K562 (cell line): ENCODE data around the gene STPG2. TPM values are rescaled to one million over a fixed set of nuclear protein-coding genes. Genes with fewer than 3 reads are reported as not detected.

ENCODE experiments used
- ATAC-seq: fragments of 200-7000 bp; cut with Tn5 transposase; 3 replicates; pipeline ENCODE4 v1.9.1; 2020; ENCODE audit warnings: moderate library complexity
- BruUV-seq: library from RNA; stranded (reverse); fragments of 400-500 nt; replicated peaks from 2 replicates; lab custom pipeline; 2021; lab: Mats Ljungman, UMichigan
- CTCF ChIA-PET: fragments of 300-600 bp; formaldehyde crosslinking; extraction: SDS; loops from one replicate; lab custom pipeline; 2021; ENCODE audit warnings: low intra/inter-chr PET ratio; lab: Yijun Ruan, JAX
- POLR2A ChIA-PET: fragments of 300-600, 350-650 bp; sonication (Branson Sonifier 250); formaldehyde crosslinking; extraction: SDS; loops from one replicate; lab custom pipeline; 2021; ENCODE audit warnings: antibody characterized with exemption, inconsistent platforms; lab: Yijun Ruan, JAX
- DNase-seq, 4 experiments: peaks; one replicate each; pipeline versions ENCODE4 v3.0.0 to v3.0.0-alpha.2; 2011 to 2018; ENCODE audit warnings: low spot score in 3 of 4, mixed read lengths in 3 of 4; ENCODE audit errors: extremely low read depth in 1 of 4
- FAIRE-seq: peaks from 2 replicates; lab custom pipeline; 2011; peaks lifted over from hg19 to GRCh38; lab: Jason Lieb, UNC
- H2AFZ ChIP-seq: 2 replicates; pipeline ENCODE4 v1.6.0; 2011; ENCODE audit warnings: low read depth, low read length, control low read depth, inconsistent platforms
- H3K27ac ChIP-seq: fragments of 200-600 bp; 3 replicates; pipeline ENCODE4 v1.8.0; 2011; ENCODE audit warnings: low read depth, mild to moderate bottlenecking, control low read depth, inconsistent platforms, low read length, moderate library complexity, mixed read lengths; ENCODE audit errors: extremely low read depth
- H3K27me3 ChIP-seq, 2 experiments: fragments of 300-600 bp in 1 of 2; 2 replicates in 1 of 2; 3 replicates in 1 of 2; pipeline versions ENCODE4 v1.6.0 to v1.8.0; 2011; ENCODE audit warnings: inconsistent platforms in 2 of 2, low read length in 2 of 2, mild to moderate bottlenecking in 1 of 2, mixed read lengths in 1 of 2, moderate library complexity in 1 of 2; ENCODE audit not compliant: control insufficient read depth in 2 of 2, insufficient read depth in 2 of 2
- H3K36me3 ChIP-seq: fragments of 300-600 bp; 3 replicates; pipeline ENCODE4 v1.8.0; 2011; ENCODE audit warnings: mild to moderate bottlenecking, low read length, inconsistent platforms; ENCODE audit not compliant: control insufficient read depth, insufficient read depth
- H3K4me1 ChIP-seq, 2 experiments: fragments of 200-600 bp in 1 of 2; replicated peaks in 1 of 2; 2 replicates in 1 of 2; 3 replicates in 1 of 2; pipeline versions ENCODE4 v1.5.1 to v1.8.0; 2011; ENCODE audit warnings: inconsistent platforms in 2 of 2, low read length in 2 of 2, mild to moderate bottlenecking in 1 of 2, mixed read lengths in 1 of 2, moderate library complexity in 1 of 2; ENCODE audit not compliant: control insufficient read depth in 2 of 2, insufficient read depth in 2 of 2
- H3K4me2 ChIP-seq: 2 replicates; pipeline ENCODE4 v1.6.1; 2011; ENCODE audit warnings: low read length, control low read depth, inconsistent platforms, mixed read lengths; ENCODE audit not compliant: insufficient read depth
- H3K4me3 ChIP-seq: fragments of 200-600 bp; sonication (generic), shearing (Covaris generic); 2 replicates; pipeline ENCODE4 v1.5.1; 2016; ENCODE audit warnings: control low read depth, inconsistent platforms
- H3K79me2 ChIP-seq: fragments of 200-600 bp; 3 replicates; pipeline ENCODE4 v1.8.0; 2011; ENCODE audit warnings: low read length, inconsistent platforms; ENCODE audit not compliant: control insufficient read depth, insufficient read depth
- H3K9ac ChIP-seq, 2 experiments: 2 replicates each; pipeline versions ENCODE4 v1.6.0 to v1.6.1; 2011; ENCODE audit warnings: low read depth in 2 of 2, low read length in 2 of 2, control low read depth in 1 of 2, inconsistent platforms in 1 of 2, mild to moderate bottlenecking in 1 of 2, mixed read lengths in 1 of 2; ENCODE audit not compliant: insufficient read depth in 1 of 2
- H3K9me1 ChIP-seq: one replicate; pipeline ENCODE4 v1.6.0; 2011; ENCODE audit warnings: inconsistent platforms, mild to moderate bottlenecking, low read length, moderate library complexity; ENCODE audit not compliant: control insufficient read depth, insufficient read depth
- H3K9me3 ChIP-seq: replicated peaks from 2 replicates; pipeline ENCODE4 v1.5.1; 2011; ENCODE audit warnings: low read depth, low read length, inconsistent platforms; ENCODE audit not compliant: control insufficient read depth, insufficient read depth
- H4K20me1 ChIP-seq: replicated peaks from 2 replicates; pipeline ENCODE4 v1.6.1; 2011; ENCODE audit warnings: low read length, inconsistent platforms, mixed read lengths; ENCODE audit not compliant: control insufficient read depth, insufficient read depth
- CGGBP1 ChIP-seq: fragments of 250-450 bp; sonication (Bioruptor Pico); IDR thresholded peaks from 2 replicates; pipeline ENCODE4 v1.9.0; 2021; ENCODE audit warnings: mild to moderate bottlenecking
- GATA2 ChIP-seq: sonication (generic); formaldehyde crosslinking; IDR thresholded peaks from 2 replicates; pipeline ENCODE4 v1.4.0; 2020; ENCODE audit warnings: mild to moderate bottlenecking, missing genetic modification reagents
- GTF3C2 ChIP-seq: IDR thresholded peaks from 3 replicates; pipeline ENCODE4 v1.6.1; 2011; ENCODE audit warnings: borderline replicate concordance, mild to moderate bottlenecking, moderate library complexity; ENCODE audit not compliant: insufficient read length; ENCODE audit errors: extremely low read depth
- HIVEP1 ChIP-seq: fragments of 250-450 bp; sonication (Bioruptor Pico); IDR thresholded peaks from 2 replicates; pipeline ENCODE4 v1.4.0; 2020; ENCODE audit warnings: mild to moderate bottlenecking
- LCOR ChIP-seq: sonication (generic); formaldehyde crosslinking; IDR thresholded peaks from 2 replicates; pipeline ENCODE4 v1.8.0; 2022; ENCODE audit warnings: mild to moderate bottlenecking, missing genetic modification reagents
- THRA ChIP-seq: fragments of 450-650 bp; IDR thresholded peaks from 2 replicates; pipeline ENCODE4 v1.6.1; 2017; ENCODE audit warnings: mild to moderate bottlenecking, moderate library complexity
- in situ Hi-C: fragments of 300-500 bp; cut with MboI; formaldehyde crosslinking; loops from 4 replicates; pipeline ENCODE4 v1.15.0; 2018; ENCODE audit warnings: inconsistent platforms, mixed read lengths
- intact Hi-C: fragments of 100-400 bp; cut with micrococcal nuclease; formaldehyde crosslinking; loops from 2 replicates; pipeline ENCODE4 v1.14.2; 2022
- polyA plus RNA-seq, 8 experiments: library from polyadenylated mRNA; depleted of rRNA in 4 of 8; stranded (reverse) in 5 of 8; unstranded in 3 of 8; fragments of >200 nt; fragmentation: Nextera tagmentation in 2 of 8; fragmentation: Illumina TruSeq in 1 of 8; extraction: Ambion mirVana in 2 of 8; extraction: Trizol in 1 of 8; gene quantifications; 2 replicates each; pipeline versions ENCODE4 v1.2.1 to v1.2.3, GENCODE V29; 2011 to 2014; ENCODE audit warnings: inconsistent platforms in 1 of 8, missing spikeins in 1 of 8
- total RNA-seq, 7 experiments: library from RNA; depleted of rRNA in 6 of 7; stranded (reverse); fragments of >200 nt in 6 of 7; fragmentation: Illumina TruSeq in 2 of 7; extraction: Trizol in 2 of 7; gene quantifications; 2 replicates each; pipeline versions ENCODE4 v1.2.1 to v1.2.3, GENCODE V29; 2011 to 2021; ENCODE audit warnings: low replicate concordance in 1 of 7

Gene STPG2
- total and polyA plus RNA-seq, 9 of the 15 experiments (the other 6 are each of a cell fraction or from before 2014, with no cell fraction given) = not detected

GRCh38 chr4:98185279-98185678 lies 42.0 kb upstream of the STPG2 start:
- intact Hi-C loops = no loop called here
- ATAC-seq = no peak
- no peak for FAIRE-seq

More at GRCh38 chr4:98185279-98185678, 42.0 kb upstream of the STPG2 start:
- no peaks in the 10 kb centered on the region for H3K79me2 ChIP-seq
- H3K27ac ChIP-seq = no peak overlapping the region
- in situ Hi-C loops = no loop called here
- H3K4me1 ChIP-seq = no peaks in the 10 kb centered on the region
- no peaks in the 10 kb centered on the region for H3K9me1 ChIP-seq
- H3K36me3 ChIP-seq = no peaks in the 10 kb centered on the region
- no TSS peak for BruUV-seq
- no peak overlapping the region for H2AFZ ChIP-seq
- ChIA-PET CTCF (no interaction called here), POLR2A (no interaction called here)
- no peaks in the 10 kb centered on the region for H4K20me1 ChIP-seq
- no peaks in the 10 kb centered on the region for H3K9me3 ChIP-seq
- H3K4me2 ChIP-seq = no peak overlapping the region
- H3K9ac ChIP-seq = no peak overlapping the region
- no peak for TF ChIP-seq GATA2 (CRISPR knock-in tag)
- TF ChIP-seq CGGBP1 = no peak
- no peak for TF ChIP-seq GTF3C2
- no peak for TF ChIP-seq LCOR
- TF ChIP-seq THRA = no peak
- no peak for TF ChIP-seq HIVEP1 (CRISPR knock-in tag)
- no peak overlapping the region for H3K4me3 ChIP-seq
- no peak for DNase-seq
- no peaks in the 10 kb centered on the region; a peak in 1 of 5 replicates for H3K27me3 ChIP-seq
